GM12878 (cell line): ENCODE data around the gene MMEL1.

Source experiments
- CTCF ChIP-seq, 3 experiments: IDR thresholded peaks in 2 of 3; conservative IDR thresholded peaks in 1 of 3; 2 replicates each; pipeline ENCODE4 v1.5.1; 2011; ENCODE audit warnings: low read depth in 3 of 3, low read length in 3 of 3, mild to moderate bottlenecking in 3 of 3, control low read depth in 2 of 3, moderate library complexity in 2 of 3, inconsistent platforms in 1 of 3, mixed read lengths in 1 of 3; ENCODE audit not compliant: control insufficient read depth in 2 of 3, insufficient read depth in 1 of 3; ENCODE audit errors: extremely low read depth in 1 of 3
- EZH2 ChIP-seq: IDR thresholded peaks from 2 replicates; pipeline ENCODE4 v1.6.1; 2012; ENCODE audit warnings: low read depth, mild to moderate bottlenecking, control low read depth, inconsistent platforms, low read length, borderline replicate concordance; ENCODE audit not compliant: control insufficient read depth
- KDM1A ChIP-seq: fragments of 200-600 bp; sonication (generic); IDR thresholded peaks from 2 replicates; pipeline ENCODE4 v1.6.1; 2016; ENCODE audit warnings: borderline replicate concordance
- MYC ChIP-seq: IDR thresholded peaks from 2 replicates; pipeline ENCODE4 v1.6.1; 2011; ENCODE audit warnings: mild to moderate bottlenecking, low read length, moderate library complexity, inconsistent platforms; ENCODE audit not compliant: insufficient read depth, insufficient replicate concordance, insufficient read length, severe bottlenecking
- SIX5 ChIP-seq: IDR thresholded peaks from 2 replicates; pipeline ENCODE4 v1.6.1; 2011; ENCODE audit warnings: mild to moderate bottlenecking, low read depth, low read length, moderate library complexity; ENCODE audit not compliant: severe bottlenecking
- TF ChIP-seq, protein P1 (sequence below): IDR thresholded peaks from 2 replicates; pipeline ENCODE4 v1.6.1; 2012; ENCODE audit warnings: low read length, inconsistent platforms

DNA sequence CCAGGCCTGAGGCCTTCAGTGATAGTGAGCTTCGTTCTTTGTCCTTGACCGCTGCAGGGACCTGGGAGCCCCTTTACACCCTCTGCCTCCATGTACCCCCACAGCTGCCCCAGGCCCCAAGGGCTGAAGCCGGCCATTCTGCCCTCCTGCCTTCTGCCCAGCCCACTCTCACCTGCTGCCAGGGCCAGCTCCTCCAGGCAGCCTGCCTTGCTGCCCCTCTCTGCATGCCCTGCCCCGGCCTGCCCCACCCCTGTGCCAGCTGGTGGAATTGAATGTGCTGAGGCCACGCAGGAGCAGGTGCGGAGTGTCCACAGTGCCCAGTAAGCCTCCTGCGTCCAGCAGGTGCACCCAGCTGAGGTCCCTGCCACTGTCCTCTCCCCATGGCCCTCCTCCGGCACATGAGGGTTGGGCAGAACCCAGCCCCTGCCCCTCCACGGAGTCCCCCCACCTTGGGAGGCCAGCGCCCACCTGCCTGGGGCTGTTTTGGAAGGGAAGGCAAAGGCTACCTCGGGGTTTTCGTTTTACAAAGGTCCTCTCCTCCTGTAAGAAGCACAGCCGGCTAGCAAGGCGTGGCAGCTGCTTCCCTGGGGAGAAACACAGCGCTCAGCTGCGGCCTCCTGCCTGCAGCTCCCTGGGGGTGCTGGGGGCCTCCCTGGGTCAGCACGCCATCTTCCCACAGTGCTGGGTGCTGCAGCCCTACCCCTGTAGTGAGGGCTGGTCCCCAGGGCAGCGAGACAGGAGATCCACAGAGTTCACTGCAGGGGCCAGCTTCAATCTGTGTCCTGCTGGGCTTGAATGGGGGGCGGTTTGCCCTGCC, 21.0 kb downstream of the MMEL1 start:
- TF ChIP-seq EZH2 (no peak), MYC (no peak), KDM1A (no peak), SIX5 (no peak), CTCF (IDR thresholded peaks at IDR 0.05 in 2 of 3, conservative IDR thresholded peaks at IDR 0.05 in 1 of 3; ENCODE audit: control insufficient read depth in 2 of 3, extremely low read depth in 1 of 3, insufficient read depth in 1 of 3, low read depth in 3 of 3, low read length in 3 of 3) (no peak)
- TF ChIP-seq, protein P1, sequence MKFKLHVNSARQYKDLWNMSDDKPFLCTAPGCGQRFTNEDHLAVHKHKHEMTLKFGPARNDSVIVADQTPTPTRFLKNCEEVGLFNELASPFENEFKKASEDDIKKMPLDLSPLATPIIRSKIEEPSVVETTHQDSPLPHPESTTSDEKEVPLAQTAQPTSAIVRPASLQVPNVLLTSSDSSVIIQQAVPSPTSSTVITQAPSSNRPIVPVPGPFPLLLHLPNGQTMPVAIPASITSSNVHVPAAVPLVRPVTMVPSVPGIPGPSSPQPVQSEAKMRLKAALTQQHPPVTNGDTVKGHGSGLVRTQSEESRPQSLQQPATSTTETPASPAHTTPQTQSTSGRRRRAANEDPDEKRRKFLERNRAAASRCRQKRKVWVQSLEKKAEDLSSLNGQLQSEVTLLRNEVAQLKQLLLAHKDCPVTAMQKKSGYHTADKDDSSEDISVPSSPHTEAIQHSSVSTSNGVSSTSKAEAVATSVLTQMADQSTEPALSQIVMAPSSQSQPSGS, result no peak
